Cardiac muscle cell (in vitro differentiated cells and primary cell): ENCODE measurements around the gene A3GALT2. TPM values are rescaled to one million over a fixed set of nuclear protein-coding genes. Genes with fewer than 3 reads are reported as not detected.
"Not testable (repeated sequence)": the region's sequence is repeated elsewhere in the genome, so short reads cannot be mapped to it uniquely, and the experiment has no call there.

Experiments used
- DNase-seq, 2 donors: peaks; one replicate each; pipeline versions ENCODE4 v3.0.0 to v3.0.0-alpha.2; 2010 to 2017; ENCODE audit warnings: low read depth in 1 of 2, low spot score in 1 of 2
- H3K27ac ChIP-seq: fragments of 200-600 bp; sonication (generic); 2 replicates; pipeline ENCODE4 v1.5.1; 2016
- H3K27me3 ChIP-seq: fragments of 200-600 bp; sonication (generic); 2 replicates; pipeline ENCODE4 v1.6.0; 2016; ENCODE audit warnings: control low read depth
- H3K36me3 ChIP-seq: fragments of 200-600 bp; sonication (generic); 2 replicates; pipeline ENCODE4 v1.5.1; 2016; ENCODE audit warnings: control low read depth
- H3K4me1 ChIP-seq: fragments of 200-600 bp; sonication (generic); 2 replicates; pipeline ENCODE4 v1.8.1; 2017; ENCODE audit warnings: low read depth, mild to moderate bottlenecking, mixed run types
- H3K4me3 ChIP-seq: fragments of 200-600 bp; sonication (generic); 2 replicates; pipeline ENCODE4 v1.5.1; 2016; ENCODE audit warnings: mild to moderate bottlenecking
- H3K9me3 ChIP-seq: fragments of 200-600 bp; sonication (generic); 2 replicates; pipeline ENCODE4 v1.5.1; 2017; ENCODE audit warnings: low read depth, mild to moderate bottlenecking, control low read depth
- CTCF ChIP-seq: IDR thresholded peaks from 2 replicates; pipeline ENCODE4 v1.5.1; 2012; ENCODE audit warnings: low read depth, mild to moderate bottlenecking, low read length
- polyA plus RNA-seq: library from polyadenylated mRNA; unstranded; fragments of >200 nt; fragmentation: Nextera tagmentation; extraction: Ambion mirVana; gene quantifications from 2 replicates; pipeline ENCODE4 v1.2.1, GENCODE V29; 2016
- total RNA-seq: library from RNA; depleted of rRNA; stranded (reverse); fragments of >200 nt; gene quantifications from 2 replicates; pipeline ENCODE4 v1.2.3, GENCODE V29; 2016

The A3GALT2 gene
- total and polyA plus RNA-seq, 2 experiments from 2014 or later, result 0.57 TPM; not detected in 1

GRCh38 chr1:33294071-33295010 lies 26.6 kb downstream of the A3GALT2 start:
- TF ChIP-seq CTCF, result no peak
- Histone ChIP-seq H3K27ac (no peak overlapping the region), H3K36me3 (peaks cover 13% of the 10 kb centered on the region), H3K4me1 (no peaks in the 10 kb centered on the region), H3K4me3 (no peak overlapping the region), H3K27me3 (no peaks in the 10 kb centered on the region), H3K9me3 (no peaks in the 10 kb centered on the region)
- DNase-seq, result no peak

- TF ChIP-seq CTCF, result no peak
- H3K36me3 ChIP-seq, result peaks cover 13% of the 10 kb centered on the region
- H3K9me3 ChIP-seq, result no peaks in the 10 kb centered on the region
- H3K27ac ChIP-seq, result no peak overlapping the region
- H3K4me1 ChIP-seq, result no peaks in the 10 kb centered on the region
- no peak overlapping the region for H3K4me3 ChIP-seq
- no peaks in the 10 kb centered on the region for H3K27me3 ChIP-seq
- DNase-seq, result peak in 1 of 2 donors; percentile 13
These were observed 28.1 kb downstream of the A3GALT2 start for GRCh38 chr1:33292726-33293340.

GRCh38 chr1:33290615-33291014 lies 30.3 kb downstream of the A3GALT2 start:
- H3K27ac ChIP-seq, H3K4me1 ChIP-seq, DNase-seq, H3K9me3 ChIP-seq, H3K4me3 ChIP-seq, H3K27me3 ChIP-seq: not testable (repeated sequence)
- H3K36me3 ChIP-seq, result peaks cover 11% of the 10 kb centered on the region

- no peaks in the 10 kb centered on the region for H3K4me1 ChIP-seq
- DNase-seq, result no peak
- H3K36me3 ChIP-seq, result peaks cover 8% of the 10 kb centered on the region
- H3K4me3 ChIP-seq, result no peak overlapping the region
- no peak for TF ChIP-seq CTCF
- H3K9me3 ChIP-seq, result no peaks in the 10 kb centered on the region
- no peaks in the 10 kb centered on the region for H3K27me3 ChIP-seq
- H3K27ac ChIP-seq, result peak overlapping the region; percentile 43
These were observed 31.1 kb downstream of the A3GALT2 start for GRCh38 chr1:33289858-33290154.

- DNase-seq, result no peak
- H3K4me1 ChIP-seq, result no peaks in the 10 kb centered on the region
- H3K27me3 ChIP-seq, result no peaks in the 10 kb centered on the region
- H3K36me3 ChIP-seq, result peaks cover 8% of the 10 kb centered on the region
- peak overlapping the region; percentile 43 for H3K27ac ChIP-seq
- TF ChIP-seq CTCF, result no peak
- no peaks in the 10 kb centered on the region for H3K9me3 ChIP-seq
- H3K4me3 ChIP-seq, result no peak overlapping the region
These were observed 31.7 kb downstream of the A3GALT2 start for GRCh38 chr1:33288976-33289857.
